OCI-LY3 (cell line): Measurements from ENCODE around the gene SETD5.
"Not testable (repeated sequence)": the region's sequence is repeated elsewhere in the genome, so short reads cannot be mapped to it uniquely, and the experiment has no call there.

Experiments used
- H2AFZ ChIP-seq: fragments of 200-600, 300-600 bp; shearing (Covaris generic); 2 replicates; pipeline ENCODE4 v1.6.0; 2014; ENCODE audit warnings: antibody characterized with exemption, low read depth, low read length
- H3K27ac ChIP-seq: fragments of 200-600, 300-600 bp; sonication (generic); 2 replicates; pipeline ENCODE4 v1.5.1; 2014; ENCODE audit warnings: mild to moderate bottlenecking, low read length, moderate library complexity, mixed read lengths
- H3K27me3 ChIP-seq: fragments of 200-600, 300-600 bp; sonication (generic); 2 replicates; pipeline ENCODE4 v1.6.1; 2014; ENCODE audit warnings: low read depth, low read length, mixed read lengths
- H3K36me3 ChIP-seq: fragments of 200-600, 300-600 bp; sonication (generic); replicated peaks from 2 replicates; pipeline ENCODE3; 2014; ENCODE audit warnings: low read depth, low read length, mixed read lengths
- H3K4me1 ChIP-seq: fragments of 300-600, 200-600 bp; sonication (generic); 2 replicates; pipeline ENCODE4 v1.6.1; 2014; ENCODE audit warnings: low read length, mixed read lengths
- H3K4me2 ChIP-seq: fragments of 200-600, 300-600 bp; sonication (generic); 2 replicates; pipeline ENCODE4 v1.6.1; 2014; ENCODE audit warnings: low read length, mixed read lengths
- H3K4me3 ChIP-seq: fragments of 300-600, 200-600 bp; sonication (generic); 2 replicates; pipeline ENCODE4 v1.5.1; 2014; ENCODE audit warnings: antibody characterized with exemption, mild to moderate bottlenecking, low read length, moderate library complexity
- H3K79me2 ChIP-seq: fragments of 300-600, 200-600 bp; shearing (Covaris generic); 2 replicates; pipeline ENCODE4 v1.6.1; 2014; ENCODE audit warnings: mild to moderate bottlenecking, low read length, mixed read lengths
- H3K9ac ChIP-seq: fragments of 300-600, 200-600 bp; shearing (Covaris generic); 2 replicates; pipeline ENCODE4 v1.6.0; 2014; ENCODE audit warnings: mild to moderate bottlenecking, low read length, moderate library complexity
- H3K9me3 ChIP-seq: fragments of 200-600, 300-600 bp; shearing (Covaris generic); 2 replicates; pipeline ENCODE4 v1.6.1; 2014; ENCODE audit warnings: low read length, mixed read lengths; ENCODE audit not compliant: insufficient read depth
- H4K20me1 ChIP-seq: fragments of 200-600, 300-600 bp; sonication (generic); 2 replicates; pipeline ENCODE4 v1.6.1; 2016; ENCODE audit warnings: low read length, mixed read lengths; ENCODE audit not compliant: insufficient read depth
- EZH2phosphoT487 ChIP-seq: fragments of 200-600 bp; shearing (Covaris generic); IDR thresholded peaks from 2 replicates; pipeline ENCODE4 v1.6.1; 2018; ENCODE audit warnings: antibody characterized with exemption, mixed run types, low read depth
- TF ChIP-seq, protein P1 (sequence below): fragments of 200-600, 300-600 bp; sonication (generic); IDR thresholded peaks from 2 replicates; pipeline ENCODE4 v1.5.1; 2014; ENCODE audit warnings: antibody characterized with exemption, low read length, low read depth

The SETD5 gene

DNA sequence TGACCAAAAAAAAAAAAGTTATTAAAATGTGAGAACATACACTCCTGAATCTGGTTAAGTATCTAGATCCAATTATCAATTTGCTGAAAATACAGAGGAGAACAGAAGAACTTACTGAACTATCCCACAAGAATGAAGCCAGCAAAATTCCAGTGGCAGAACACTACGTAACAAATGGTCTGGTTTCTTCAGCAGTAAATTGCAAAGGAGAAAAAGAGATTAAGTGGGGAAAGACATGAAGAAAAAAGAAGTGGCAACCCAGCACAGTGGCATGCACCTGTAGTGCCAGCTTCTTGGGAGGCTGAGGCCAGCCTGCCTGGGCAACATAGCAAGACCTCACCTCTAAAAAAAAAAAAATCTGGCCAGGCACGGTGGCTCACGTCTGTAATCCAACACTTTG is 94.1 kb downstream of the SETD5 start:
- no peak overlapping the region for H3K4me3 ChIP-seq
- no peak for TF ChIP-seq EZH2phosphoT487
- TF ChIP-seq, protein P1, sequence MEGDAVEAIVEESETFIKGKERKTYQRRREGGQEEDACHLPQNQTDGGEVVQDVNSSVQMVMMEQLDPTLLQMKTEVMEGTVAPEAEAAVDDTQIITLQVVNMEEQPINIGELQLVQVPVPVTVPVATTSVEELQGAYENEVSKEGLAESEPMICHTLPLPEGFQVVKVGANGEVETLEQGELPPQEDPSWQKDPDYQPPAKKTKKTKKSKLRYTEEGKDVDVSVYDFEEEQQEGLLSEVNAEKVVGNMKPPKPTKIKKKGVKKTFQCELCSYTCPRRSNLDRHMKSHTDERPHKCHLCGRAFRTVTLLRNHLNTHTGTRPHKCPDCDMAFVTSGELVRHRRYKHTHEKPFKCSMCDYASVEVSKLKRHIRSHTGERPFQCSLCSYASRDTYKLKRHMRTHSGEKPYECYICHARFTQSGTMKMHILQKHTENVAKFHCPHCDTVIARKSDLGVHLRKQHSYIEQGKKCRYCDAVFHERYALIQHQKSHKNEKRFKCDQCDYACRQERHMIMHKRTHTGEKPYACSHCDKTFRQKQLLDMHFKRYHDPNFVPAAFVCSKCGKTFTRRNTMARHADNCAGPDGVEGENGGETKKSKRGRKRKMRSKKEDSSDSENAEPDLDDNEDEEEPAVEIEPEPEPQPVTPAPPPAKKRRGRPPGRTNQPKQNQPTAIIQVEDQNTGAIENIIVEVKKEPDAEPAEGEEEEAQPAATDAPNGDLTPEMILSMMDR: no peak

DNA sequence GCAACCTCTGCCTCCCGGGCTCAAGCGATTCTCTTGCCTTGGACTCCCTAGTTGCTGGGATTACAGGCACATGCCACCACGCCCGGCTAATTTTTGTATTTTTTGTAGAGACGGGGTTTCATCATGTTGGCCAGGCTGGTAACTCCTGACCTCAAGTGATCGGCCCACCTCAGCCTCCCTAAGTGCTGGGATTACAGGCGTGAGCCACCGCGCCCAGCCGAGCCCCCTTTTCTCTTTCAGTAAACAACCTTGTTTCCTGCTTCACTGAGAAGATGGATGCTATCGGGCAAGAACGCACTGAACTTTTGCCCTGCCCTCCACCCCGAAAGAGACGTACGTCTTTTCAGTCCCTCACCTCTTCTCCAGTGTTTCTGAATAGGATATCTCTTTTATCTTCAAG is 96.6 kb downstream of the SETD5 start:
- H3K36me3 ChIP-seq, H3K4me1 ChIP-seq, H3K4me2 ChIP-seq, H3K4me3 ChIP-seq, H3K9ac ChIP-seq, H3K27ac ChIP-seq, H3K79me2 ChIP-seq, H3K9me3 ChIP-seq, H2AFZ ChIP-seq, H3K27me3 ChIP-seq, H4K20me1 ChIP-seq: not testable (repeated sequence)

More for the DNA sequence above, 94.1 kb downstream of the SETD5 start:
- Histone ChIP-seq H3K9ac (no peak overlapping the region), H3K9me3 (no peaks in the 10 kb centered on the region), H3K27me3 (no peaks in the 10 kb centered on the region), H3K36me3 (peaks cover 10% of the 10 kb centered on the region), H4K20me1 (no peaks in the 10 kb centered on the region), H3K79me2 (no peaks in the 10 kb centered on the region), H3K27ac (no peak overlapping the region), H3K4me1 (no peaks in the 10 kb centered on the region), H2AFZ (no peak overlapping the region), H3K4me2 (no peak overlapping the region)

DNA sequence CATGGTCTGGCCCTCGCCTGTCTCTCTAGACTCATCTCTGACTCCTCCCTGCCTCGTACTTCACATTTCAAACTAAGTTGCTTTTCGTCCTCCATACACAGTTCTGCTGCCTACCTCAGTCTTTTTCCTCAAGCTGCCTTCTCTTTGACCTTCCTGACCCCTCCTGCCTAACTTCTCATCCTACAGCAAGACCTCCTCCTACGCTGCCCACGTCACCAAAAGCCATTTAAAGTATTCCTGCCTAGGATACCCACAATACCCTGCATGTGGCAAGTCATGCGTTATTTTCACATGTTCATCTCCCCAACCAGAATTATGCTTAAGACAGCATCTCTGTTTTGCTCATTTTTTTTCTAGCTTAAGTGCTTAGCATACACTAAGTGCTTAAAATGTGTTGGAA is 99.5 kb downstream of the SETD5 start:
- Histone ChIP-seq H2AFZ (no peak overlapping the region), H3K27me3 (no peaks in the 10 kb centered on the region), H4K20me1 (no peaks in the 10 kb centered on the region), H3K27ac (no peak overlapping the region), H3K4me1 (no peaks in the 10 kb centered on the region), H3K4me2 (no peak overlapping the region), H3K79me2 (no peaks in the 10 kb centered on the region), H3K4me3 (no peak overlapping the region), H3K9ac (no peak overlapping the region), H3K9me3 (no peaks in the 10 kb centered on the region), H3K36me3 (no peaks in the 10 kb centered on the region)
- TF ChIP-seq, protein P1: no peak
- no peak for TF ChIP-seq EZH2phosphoT487

DNA sequence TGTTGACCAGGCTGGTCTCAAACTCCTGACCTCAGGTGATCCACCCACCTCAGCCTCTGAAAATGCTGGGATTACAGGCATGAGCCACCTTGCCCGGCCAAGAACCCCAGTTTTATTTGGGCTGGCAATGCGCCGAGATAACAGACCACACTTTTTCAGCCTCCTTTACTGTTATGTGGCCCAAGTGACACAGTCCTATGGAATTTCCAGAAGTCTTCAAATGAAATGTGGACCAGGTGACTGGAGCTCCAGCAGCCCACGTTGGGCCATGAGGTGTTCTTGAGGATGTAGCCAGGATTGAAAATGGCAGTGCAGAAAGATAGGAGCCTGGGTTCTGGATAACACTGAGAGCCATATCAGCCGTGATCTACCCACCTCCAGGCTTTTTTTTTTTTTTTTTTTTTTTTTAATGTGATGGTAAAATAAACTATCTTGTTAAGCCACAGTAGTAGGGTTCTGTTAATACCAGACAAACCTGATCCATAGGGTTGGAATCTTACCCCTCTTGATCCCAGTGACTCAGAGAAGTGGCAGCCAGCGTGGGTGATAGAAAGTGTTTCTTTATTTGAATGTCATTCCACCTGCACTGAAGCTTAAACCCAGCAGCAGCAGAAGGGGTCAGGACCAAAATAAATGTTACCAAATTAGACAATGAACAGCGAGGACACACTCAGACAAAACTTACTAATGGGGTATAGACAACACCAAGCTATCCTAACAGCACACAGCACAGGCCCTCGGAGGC is 100.6 kb downstream of the SETD5 start:
- no peaks in the 10 kb centered on the region for H3K9me3 ChIP-seq
- no peak overlapping the region for H3K4me3 ChIP-seq
- H2AFZ ChIP-seq: no peak overlapping the region
- no peaks in the 10 kb centered on the region for H3K36me3 ChIP-seq
- H3K27ac ChIP-seq: no peak overlapping the region
- no peaks in the 10 kb centered on the region for H3K4me1 ChIP-seq
- H3K9ac ChIP-seq: no peak overlapping the region
- no peaks in the 10 kb centered on the region for H3K27me3 ChIP-seq
- no peak for TF ChIP-seq EZH2phosphoT487
- TF ChIP-seq, protein P1: no peak
- H4K20me1 ChIP-seq: no peaks in the 10 kb centered on the region
- no peaks in the 10 kb centered on the region for H3K79me2 ChIP-seq
- no peak overlapping the region for H3K4me2 ChIP-seq
